ENCODE measurements around the gene COL1A2. TPM values are rescaled to one million over a fixed set of nuclear protein-coding genes. Genes with fewer than 3 reads are reported as not detected.

COL1A2 gene
- total RNA-seq, 4 donors from 2014 or later, result 47.0 to 499 (median 75.9) TPM

DNA sequence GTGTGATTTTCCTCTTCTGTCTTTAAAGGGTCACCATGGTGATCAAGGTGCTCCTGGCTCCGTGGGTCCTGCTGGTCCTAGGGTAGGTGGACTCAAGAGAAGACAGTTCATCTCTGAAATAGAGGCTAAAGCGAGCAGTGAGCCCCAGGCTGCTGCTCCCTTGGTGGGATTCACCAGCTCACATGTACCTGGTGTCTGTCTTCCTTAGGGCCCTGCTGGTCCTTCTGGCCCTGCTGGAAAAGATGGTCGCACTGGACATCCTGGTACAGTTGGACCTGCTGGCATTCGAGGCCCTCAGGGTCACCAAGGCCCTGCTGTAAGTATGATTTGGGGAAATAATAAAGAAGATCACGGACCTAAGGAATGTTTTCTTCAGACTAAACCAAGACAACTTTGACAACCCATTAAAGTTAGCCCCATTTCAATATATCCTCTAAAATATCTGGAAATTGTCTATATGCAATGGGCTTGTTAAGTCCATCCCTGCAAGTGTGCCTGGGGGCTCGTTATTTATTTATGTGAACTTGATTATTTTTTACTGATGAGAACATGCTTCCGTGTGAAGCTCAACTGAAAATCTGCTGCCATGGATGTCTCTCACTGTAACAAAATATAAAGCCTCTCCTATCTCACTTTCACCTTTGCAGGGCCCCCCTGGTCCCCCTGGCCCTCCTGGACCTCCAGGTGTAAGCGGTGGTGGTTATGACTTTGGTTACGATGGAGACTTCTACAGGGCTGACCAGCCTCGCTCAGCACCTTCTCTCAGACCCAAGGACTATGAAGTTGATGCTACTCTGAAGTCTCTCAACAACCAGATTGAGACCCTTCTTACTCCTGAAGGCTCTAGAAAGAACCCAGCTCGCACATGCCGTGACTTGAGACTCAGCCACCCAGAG, 32.5 kb downstream of the COL1A2 start:
- Histone ChIP-seq H3K27me3 (no peaks in the 10 kb centered on the region), H3K27ac (no peak overlapping the region), H3K36me3 (peaks cover 0 to 35% (median 2%) of the 10 kb centered on the region in 4 donors), H3K9me3 (no peaks in the 10 kb centered on the region), H3K4me3 (no peak overlapping the region), H3K4me1 (no peaks in the 10 kb centered on the region)
- 65 to 80% methylated on average over 3 to 12 of the region's 12 CpGs for WGBS, 2 donors (ENCODE audit: low coverage in 1 of 2)
- no peak for DNase-seq
- no peak for TF ChIP-seq EP300 (IDR thresholded peaks at IDR 0.05; ENCODE audit: low read depth)
- TF ChIP-seq, protein P1, sequence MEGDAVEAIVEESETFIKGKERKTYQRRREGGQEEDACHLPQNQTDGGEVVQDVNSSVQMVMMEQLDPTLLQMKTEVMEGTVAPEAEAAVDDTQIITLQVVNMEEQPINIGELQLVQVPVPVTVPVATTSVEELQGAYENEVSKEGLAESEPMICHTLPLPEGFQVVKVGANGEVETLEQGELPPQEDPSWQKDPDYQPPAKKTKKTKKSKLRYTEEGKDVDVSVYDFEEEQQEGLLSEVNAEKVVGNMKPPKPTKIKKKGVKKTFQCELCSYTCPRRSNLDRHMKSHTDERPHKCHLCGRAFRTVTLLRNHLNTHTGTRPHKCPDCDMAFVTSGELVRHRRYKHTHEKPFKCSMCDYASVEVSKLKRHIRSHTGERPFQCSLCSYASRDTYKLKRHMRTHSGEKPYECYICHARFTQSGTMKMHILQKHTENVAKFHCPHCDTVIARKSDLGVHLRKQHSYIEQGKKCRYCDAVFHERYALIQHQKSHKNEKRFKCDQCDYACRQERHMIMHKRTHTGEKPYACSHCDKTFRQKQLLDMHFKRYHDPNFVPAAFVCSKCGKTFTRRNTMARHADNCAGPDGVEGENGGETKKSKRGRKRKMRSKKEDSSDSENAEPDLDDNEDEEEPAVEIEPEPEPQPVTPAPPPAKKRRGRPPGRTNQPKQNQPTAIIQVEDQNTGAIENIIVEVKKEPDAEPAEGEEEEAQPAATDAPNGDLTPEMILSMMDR (IDR thresholded peaks at IDR 0.05), result no peak
- no peak for TF ChIP-seq POLR2AphosphoS5 (IDR thresholded peaks at IDR 0.05)
- no peak for TF ChIP-seq POLR2A (IDR thresholded peaks at IDR 0.05)
- intact Hi-C loops (cut with DNase I; ENCODE audit: low total_unique reads), result no loop called here
- in situ Hi-C loops (cut with MboI; ENCODE audit: low pct_ligation_motif_present in 1 of 4, low pct_unique_long_range_greater_than_20kb in 1 of 4, low sequenced_read_pairs in 3 of 4), result no loop called here

DNA sequence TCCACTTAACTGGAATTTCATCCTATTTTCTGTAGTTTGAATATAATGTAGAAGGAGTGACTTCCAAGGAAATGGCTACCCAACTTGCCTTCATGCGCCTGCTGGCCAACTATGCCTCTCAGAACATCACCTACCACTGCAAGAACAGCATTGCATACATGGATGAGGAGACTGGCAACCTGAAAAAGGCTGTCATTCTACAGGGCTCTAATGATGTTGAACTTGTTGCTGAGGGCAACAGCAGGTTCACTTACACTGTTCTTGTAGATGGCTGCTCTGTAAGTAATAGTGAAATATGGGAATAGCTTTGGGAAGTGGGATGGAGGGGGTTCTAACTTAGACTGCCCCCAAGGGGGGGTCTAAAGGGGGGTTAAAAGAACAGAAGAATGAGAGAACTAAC, 34.5 kb downstream of the COL1A2 start:
- no peaks in the 10 kb centered on the region for H3K4me1 ChIP-seq
- in situ Hi-C loops (cut with MboI; ENCODE audit: low pct_ligation_motif_present in 1 of 4, low pct_unique_long_range_greater_than_20kb in 1 of 4, low sequenced_read_pairs in 3 of 4) (no loop called here), intact Hi-C loops (cut with DNase I; ENCODE audit: low total_unique reads) (no loop called here)
- no peak overlapping the region for H3K4me3 ChIP-seq
- DNase-seq, result no peak
- H3K9me3 ChIP-seq, result no peaks in the 10 kb centered on the region
- peaks cover 0 to 28% (median 1%) of the 10 kb centered on the region in 4 donors for H3K36me3 ChIP-seq
- TF ChIP-seq POLR2A (IDR thresholded peaks at IDR 0.05) (no peak), EP300 (IDR thresholded peaks at IDR 0.05; ENCODE audit: low read depth) (no peak), POLR2AphosphoS5 (IDR thresholded peaks at IDR 0.05) (no peak)
- TF ChIP-seq, protein P1 (IDR thresholded peaks at IDR 0.05), result no peak
- H3K27ac ChIP-seq, result no peak overlapping the region
- H3K27me3 ChIP-seq, result no peaks in the 10 kb centered on the region
- WGBS, 2 donors (ENCODE audit: low coverage in 1 of 2), result 83 to 100% methylated on average over 1 of the region's 1 CpG

DNA sequence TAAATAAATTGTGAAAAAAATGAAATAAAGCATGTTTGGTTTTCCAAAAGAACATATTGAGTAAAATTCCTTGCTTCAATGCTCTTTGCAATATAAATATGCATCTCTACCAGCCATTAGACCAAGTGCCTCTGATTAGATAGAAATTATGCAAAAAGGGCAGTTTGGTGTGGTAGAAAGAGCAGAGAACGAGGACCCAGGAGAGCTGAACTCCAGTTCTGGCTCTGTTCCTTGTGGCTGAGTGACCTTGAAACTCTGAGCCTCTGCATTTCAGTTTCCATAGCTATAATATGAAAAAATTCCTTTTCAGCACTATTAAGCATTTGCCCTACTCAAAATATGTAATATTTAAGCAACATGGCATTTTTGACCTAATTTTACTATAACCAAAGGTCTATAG, 36.5 kb downstream of the COL1A2 start:
- Histone ChIP-seq H3K27me3 (no peaks in the 10 kb centered on the region), H3K9me3 (no peaks in the 10 kb centered on the region), H3K27ac (no peak overlapping the region), H3K36me3 (peaks cover 0 to 15% (median 0%) of the 10 kb centered on the region in 4 donors), H3K4me1 (no peaks in the 10 kb centered on the region), H3K4me3 (no peak overlapping the region)
- 53 to 69% methylated on average over 1 of the region's 1 CpG for WGBS, 2 donors (ENCODE audit: low coverage in 1 of 2)
- intact Hi-C loops (cut with DNase I; ENCODE audit: low total_unique reads), result no loop called here
- TF ChIP-seq POLR2AphosphoS5 (IDR thresholded peaks at IDR 0.05) (no peak), EP300 (IDR thresholded peaks at IDR 0.05; ENCODE audit: low read depth) (no peak), POLR2A (IDR thresholded peaks at IDR 0.05) (no peak)
- TF ChIP-seq, protein P1 (IDR thresholded peaks at IDR 0.05), result no peak
- DNase-seq, result no peak
- in situ Hi-C loops (cut with MboI; ENCODE audit: low pct_ligation_motif_present in 1 of 4, low pct_unique_long_range_greater_than_20kb in 1 of 4, low sequenced_read_pairs in 3 of 4), result no loop called here

- TF ChIP-seq POLR2AphosphoS5 (IDR thresholded peaks at IDR 0.05) (no peak), EP300 (IDR thresholded peaks at IDR 0.05; ENCODE audit: low read depth) (no peak), POLR2A (IDR thresholded peaks at IDR 0.05) (no peak)
- TF ChIP-seq, protein P1 (IDR thresholded peaks at IDR 0.05), result no peak
- peaks cover 0 to 9% (median 0%) of the 10 kb centered on the region in 4 donors for H3K36me3 ChIP-seq
- intact Hi-C loops (cut with DNase I; ENCODE audit: low total_unique reads) (no loop called here), in situ Hi-C loops (cut with MboI; ENCODE audit: low pct_ligation_motif_present in 1 of 4, low pct_unique_long_range_greater_than_20kb in 1 of 4, low sequenced_read_pairs in 3 of 4) (no loop called here)
- H3K27ac ChIP-seq, result no peak overlapping the region
- H3K27me3 ChIP-seq, result no peaks in the 10 kb centered on the region
- DNase-seq, result no peak
- H3K9me3 ChIP-seq, result no peaks in the 10 kb centered on the region
- no peak overlapping the region for H3K4me3 ChIP-seq
- H3K4me1 ChIP-seq, result no peaks in the 10 kb centered on the region
- WGBS, 2 donors (ENCODE audit: low coverage in 1 of 2), result 61 to 76% methylated on average over 3 of the region's 3 CpGs
Observed at GRCh38 chr7:94431619-94432280, 37.1 kb downstream of the COL1A2 start.

Data from transverse colon (tissue), 4 donors.